ENCODE results near the gene PRUNE2. TPM values are rescaled to one million over a fixed set of nuclear protein-coding genes. Genes with fewer than 3 reads are reported as not detected.

PRUNE2 gene
- total RNA-seq, 2 experiments from 2014 or later: 0.23 to 0.42 TPM

GRCh38 chr9:76894198-76894597, 11.7 kb downstream of the PRUNE2 start:
- Mint-ChIP-seq H3K36me3 (ENCODE audit: low read depth) (no peaks in the 10 kb centered on the region), H3K9me3 (no peaks in the 10 kb centered on the region), H3K4me3 (no peak overlapping the region), H3K27me3 (peaks cover 1% of the 10 kb centered on the region), H3K27ac (no peak overlapping the region), H3K4me1 (no peaks in the 10 kb centered on the region)
- ChIA-PET CTCF (no interaction called here), POLR2A (no interaction called here)
- DNase-seq: no peak

GRCh38 chr9:76893395-76893932, 12.4 kb downstream of the PRUNE2 start:
- Mint-ChIP-seq H3K27me3 (peaks cover 1% of the 10 kb centered on the region), H3K4me3 (no peak overlapping the region), H3K36me3 (ENCODE audit: low read depth) (no peaks in the 10 kb centered on the region), H3K4me1 (no peaks in the 10 kb centered on the region), H3K27ac (no peak overlapping the region), H3K9me3 (no peaks in the 10 kb centered on the region)
- DNase-seq: no peak
- CTCF ChIA-PET: no interaction called here
- POLR2A ChIA-PET: no interaction called here

GRCh38 chr9:76891874-76892273, 14.0 kb downstream of the PRUNE2 start:
- ChIA-PET CTCF (no interaction called here), POLR2A (no interaction called here)
- no peak overlapping the region for H3K4me3 Mint-ChIP-seq
- no peaks in the 10 kb centered on the region for H3K36me3 Mint-ChIP-seq (ENCODE audit: low read depth)
- H3K27me3 Mint-ChIP-seq: peaks cover 1% of the 10 kb centered on the region
- no peaks in the 10 kb centered on the region for H3K4me1 Mint-ChIP-seq
- no peak for DNase-seq
- H3K9me3 Mint-ChIP-seq: no peaks in the 10 kb centered on the region
- no peak overlapping the region for H3K27ac Mint-ChIP-seq

- no peak overlapping the region for H3K4me3 Mint-ChIP-seq
- no peaks in the 10 kb centered on the region for H3K4me1 Mint-ChIP-seq
- H3K27ac Mint-ChIP-seq: no peak overlapping the region
- ChIA-PET POLR2A (no interaction called here), CTCF (interaction anchor here (0.6 kb wide), 1 partner anchor 14 kb away, joined by 3 read pairs; no protein-coding TSS in a partner anchor)
- no peaks in the 10 kb centered on the region for H3K27me3 Mint-ChIP-seq
- H3K9me3 Mint-ChIP-seq: no peaks in the 10 kb centered on the region
- H3K36me3 Mint-ChIP-seq (ENCODE audit: low read depth): no peaks in the 10 kb centered on the region
- DNase-seq: no peak
Observed at GRCh38 chr9:76891279-76891678, 14.6 kb downstream of the PRUNE2 start.

GRCh38 chr9:76887951-76888350, 18.0 kb downstream of the PRUNE2 start:
- H3K9me3 Mint-ChIP-seq: no peaks in the 10 kb centered on the region
- no peaks in the 10 kb centered on the region for H3K27me3 Mint-ChIP-seq
- ChIA-PET POLR2A (no interaction called here), CTCF (no interaction called here)
- H3K27ac Mint-ChIP-seq: no peak overlapping the region
- no peak for DNase-seq
- no peak overlapping the region for H3K4me3 Mint-ChIP-seq
- no peaks in the 10 kb centered on the region for H3K36me3 Mint-ChIP-seq (ENCODE audit: low read depth)
- H3K4me1 Mint-ChIP-seq: no peaks in the 10 kb centered on the region

- POLR2A ChIA-PET: no interaction called here
- Mint-ChIP-seq H3K9me3 (no peaks in the 10 kb centered on the region), H3K4me1 (no peaks in the 10 kb centered on the region), H3K27me3 (no peaks in the 10 kb centered on the region), H3K4me3 (no peak overlapping the region), H3K27ac (no peak overlapping the region), H3K36me3 (ENCODE audit: low read depth) (no peaks in the 10 kb centered on the region)
- DNase-seq: no peak
- CTCF ChIA-PET: no interaction called here
Observed at GRCh38 chr9:76887003-76887821, 18.7 kb downstream of the PRUNE2 start.

- Mint-ChIP-seq H3K36me3 (ENCODE audit: low read depth) (no peaks in the 10 kb centered on the region), H3K4me1 (no peaks in the 10 kb centered on the region), H3K9me3 (no peaks in the 10 kb centered on the region), H3K27me3 (no peaks in the 10 kb centered on the region), H3K4me3 (no peak overlapping the region), H3K27ac (no peak overlapping the region)
- CTCF ChIA-PET: no interaction called here
- no peak for DNase-seq
- POLR2A ChIA-PET: no interaction called here
Observed at GRCh38 chr9:76886318-76886717, 19.6 kb downstream of the PRUNE2 start.

- Mint-ChIP-seq H3K27ac (no peak overlapping the region), H3K4me1 (no peaks in the 10 kb centered on the region), H3K9me3 (no peaks in the 10 kb centered on the region), H3K27me3 (no peaks in the 10 kb centered on the region), H3K36me3 (ENCODE audit: low read depth) (no peaks in the 10 kb centered on the region), H3K4me3 (no peak overlapping the region)
- ChIA-PET CTCF (no interaction called here), POLR2A (no interaction called here)
- DNase-seq: no peak
Observed at GRCh38 chr9:76884823-76885222, 21.1 kb downstream of the PRUNE2 start.

- H3K4me1 Mint-ChIP-seq: no peaks in the 10 kb centered on the region
- no peaks in the 10 kb centered on the region for H3K27me3 Mint-ChIP-seq
- H3K36me3 Mint-ChIP-seq (ENCODE audit: low read depth): no peaks in the 10 kb centered on the region
- H3K9me3 Mint-ChIP-seq: no peaks in the 10 kb centered on the region
- DNase-seq: no peak
- no peak overlapping the region for H3K4me3 Mint-ChIP-seq
- no peak overlapping the region for H3K27ac Mint-ChIP-seq
- POLR2A ChIA-PET: no interaction called here
- CTCF ChIA-PET: no interaction called here
Observed at GRCh38 chr9:76883341-76883855, 22.5 kb downstream of the PRUNE2 start.

- Mint-ChIP-seq H3K27ac (no peak overlapping the region), H3K27me3 (no peaks in the 10 kb centered on the region), H3K9me3 (no peaks in the 10 kb centered on the region), H3K36me3 (ENCODE audit: low read depth) (no peaks in the 10 kb centered on the region), H3K4me3 (no peak overlapping the region), H3K4me1 (no peaks in the 10 kb centered on the region)
- POLR2A ChIA-PET: no interaction called here
- no peak for DNase-seq
- CTCF ChIA-PET: no interaction called here
Observed at GRCh38 chr9:76882686-76883085, 23.2 kb downstream of the PRUNE2 start.

GRCh38 chr9:76880210-76880609, 25.7 kb downstream of the PRUNE2 start:
- DNase-seq: no peak
- POLR2A ChIA-PET: no interaction called here
- H3K27me3 Mint-ChIP-seq: no peaks in the 10 kb centered on the region

GRCh38 chr9:76878933-76879332, 27.0 kb downstream of the PRUNE2 start:
- no peak for DNase-seq
- Mint-ChIP-seq H3K4me3 (no peak overlapping the region), H3K4me1 (no peaks in the 10 kb centered on the region), H3K27me3 (peaks cover 3% of the 10 kb centered on the region), H3K36me3 (ENCODE audit: low read depth) (no peaks in the 10 kb centered on the region), H3K9me3 (no peaks in the 10 kb centered on the region), H3K27ac (no peak overlapping the region)
- CTCF ChIA-PET: no interaction called here
- POLR2A ChIA-PET: no interaction called here

More at GRCh38 chr9:76880210-76880609, 25.7 kb downstream of the PRUNE2 start:
- no peaks in the 10 kb centered on the region for H3K9me3 Mint-ChIP-seq
- H3K36me3 Mint-ChIP-seq (ENCODE audit: low read depth): no peaks in the 10 kb centered on the region
- CTCF ChIA-PET: no interaction called here
- H3K4me1 Mint-ChIP-seq: no peaks in the 10 kb centered on the region
- no peak overlapping the region for H3K4me3 Mint-ChIP-seq
- no peak overlapping the region for H3K27ac Mint-ChIP-seq

GRCh38 chr9:76877961-76878360, 28.0 kb downstream of the PRUNE2 start:
- Mint-ChIP-seq H3K27me3 (peaks cover 3% of the 10 kb centered on the region), H3K27ac (no peak overlapping the region), H3K36me3 (ENCODE audit: low read depth) (no peaks in the 10 kb centered on the region), H3K4me3 (no peak overlapping the region), H3K4me1 (no peaks in the 10 kb centered on the region), H3K9me3 (no peaks in the 10 kb centered on the region)
- ChIA-PET CTCF (no interaction called here), POLR2A (no interaction called here)
- DNase-seq: no peak

- Mint-ChIP-seq H3K4me1 (no peaks in the 10 kb centered on the region), H3K27me3 (peaks cover 8% of the 10 kb centered on the region), H3K9me3 (no peaks in the 10 kb centered on the region), H3K36me3 (ENCODE audit: low read depth) (no peaks in the 10 kb centered on the region), H3K27ac (no peak overlapping the region), H3K4me3 (no peak overlapping the region)
- ChIA-PET POLR2A (no interaction called here), CTCF (no interaction called here)
- DNase-seq: no peak
Observed at GRCh38 chr9:76876098-76876497, 29.8 kb downstream of the PRUNE2 start.

Data from activated CD4-positive, alpha-beta T cell treated with anti-CD3 and anti-CD28 coated beads, Interleukin-2, amount 10 ng/mL, durations not matched to agents 7 days and 5 days (primary cell).